NCI-H82 treated with DMSO at 0.1 percent for 48 hours (cell line): ENCODE measurements around the gene NXF2.
"Not testable (repeated sequence)": the region's sequence is repeated elsewhere in the genome, so short reads cannot be mapped to it uniquely, and the experiment has no call there.

Experiments
- DNase-seq: peaks from one replicate; lab custom pipeline; 2025; ENCODE audit not compliant: unreplicated experiment; lab: John Stamatoyannopoulos, UW

Gene NXF2, protein sequence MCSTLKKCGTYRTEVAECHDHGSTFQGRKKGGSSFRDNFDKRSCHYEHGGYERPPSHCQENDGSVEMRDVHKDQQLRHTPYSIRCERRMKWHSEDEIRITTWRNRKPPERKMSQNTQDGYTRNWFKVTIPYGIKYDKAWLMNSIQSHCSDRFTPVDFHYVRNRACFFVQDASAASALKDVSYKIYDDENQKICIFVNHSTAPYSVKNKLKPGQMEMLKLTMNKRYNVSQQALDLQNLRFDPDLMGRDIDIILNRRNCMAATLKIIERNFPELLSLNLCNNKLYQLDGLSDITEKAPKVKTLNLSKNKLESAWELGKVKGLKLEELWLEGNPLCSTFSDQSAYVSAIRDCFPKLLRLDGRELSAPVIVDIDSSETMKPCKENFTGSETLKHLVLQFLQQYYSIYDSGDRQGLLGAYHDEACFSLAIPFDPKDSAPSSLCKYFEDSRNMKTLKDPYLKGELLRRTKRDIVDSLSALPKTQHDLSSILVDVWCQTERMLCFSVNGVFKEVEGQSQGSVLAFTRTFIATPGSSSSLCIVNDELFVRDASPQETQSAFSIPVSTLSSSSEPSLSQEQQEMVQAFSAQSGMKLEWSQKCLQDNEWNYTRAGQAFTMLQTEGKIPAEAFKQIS

DNA sequence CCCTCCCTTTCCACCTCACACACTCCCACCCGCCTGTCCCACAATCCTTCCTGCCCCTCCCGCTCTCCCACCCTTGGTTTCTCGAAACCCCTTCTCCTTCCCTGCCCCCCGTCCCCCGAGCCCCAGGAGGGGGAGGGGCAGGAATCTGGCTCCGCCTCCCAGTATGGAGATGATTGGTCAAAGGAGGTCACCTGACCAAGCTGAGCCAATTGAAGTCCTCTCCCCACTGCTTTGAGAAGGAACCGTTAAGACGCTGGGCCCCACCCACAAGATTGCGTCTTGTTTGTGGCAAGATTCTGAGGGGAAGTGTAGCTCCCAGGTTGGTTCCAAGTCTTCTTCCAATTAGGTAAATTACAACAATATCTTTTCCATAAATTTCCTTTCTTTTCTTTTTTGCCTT lies at the start of gene NXF2:
Gene NXF2, plus strand, starts transcription at position 275 of the 400 bp plus-strand sequence. CDS start 59,912 bp downstream, outside the sequence.
- DNase-seq, result not testable (repeated sequence)

DNA sequence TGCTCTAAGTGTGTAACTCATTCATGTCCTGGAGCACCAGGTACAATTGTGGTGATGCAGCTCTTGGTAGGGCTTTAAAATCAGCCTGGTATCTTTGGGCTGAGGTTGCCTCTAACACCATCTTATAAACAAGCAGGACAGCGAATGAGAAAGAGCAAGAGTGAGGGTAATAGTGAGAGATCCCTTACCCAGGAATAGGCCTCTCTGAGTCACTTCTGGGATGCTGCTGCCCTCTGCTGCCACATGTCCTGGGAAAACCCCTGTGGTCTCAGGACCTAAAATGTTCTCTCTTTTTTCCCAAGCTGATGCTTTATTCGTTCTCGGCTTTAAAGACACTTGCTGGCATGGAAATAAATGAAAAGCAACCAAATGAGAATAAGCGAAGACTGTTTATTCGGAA lies 39.0 kb upstream of the NXF2 start:
- not testable (repeated sequence) for DNase-seq

DNA sequence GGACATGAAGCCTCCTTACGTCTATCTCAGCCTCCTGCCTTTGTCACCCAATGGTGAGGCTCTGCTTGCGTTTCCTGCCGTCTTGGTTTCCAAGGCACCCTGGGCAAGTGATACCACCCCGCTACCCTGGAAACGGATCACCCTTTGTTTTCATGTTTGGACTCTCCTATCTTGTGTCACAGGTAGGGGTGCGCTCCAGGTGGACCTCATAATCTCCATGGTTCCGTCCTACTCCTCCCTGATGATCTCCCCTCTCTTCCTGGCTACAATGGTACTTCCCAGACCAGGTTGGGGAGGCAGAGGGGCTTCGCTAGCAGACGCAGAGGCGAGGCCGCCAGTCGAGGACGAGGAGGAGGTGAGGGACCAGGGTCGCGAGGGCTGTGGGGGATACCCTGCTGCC lies 32.0 kb upstream of the NXF2 start, which contains the start of gene TCP11X1:
Gene TCP11X1, plus strand, starts transcription at position 316 of the 400 bp plus-strand sequence.
- DNase-seq, result not testable (repeated sequence)

DNA sequence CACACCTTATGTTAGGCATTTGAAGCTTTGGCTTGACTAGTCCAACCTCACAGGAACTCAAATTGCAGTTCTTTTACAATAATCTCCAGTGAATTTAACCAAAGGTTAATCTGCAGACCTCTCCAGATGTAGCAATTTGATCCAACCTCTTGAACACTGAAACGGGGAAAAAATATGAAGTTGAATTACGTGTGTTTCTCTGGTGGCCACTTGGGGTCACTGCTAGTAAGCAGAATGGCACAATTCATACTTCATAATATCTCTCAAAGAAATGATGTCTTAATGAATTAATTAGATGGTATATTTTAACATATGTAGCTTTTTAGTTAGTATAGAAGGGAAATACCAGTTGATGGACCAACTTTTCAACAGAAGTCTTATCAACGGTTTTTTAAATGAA lies 30.5 kb upstream of the NXF2 start:
- DNase-seq, result not testable (repeated sequence)

DNA sequence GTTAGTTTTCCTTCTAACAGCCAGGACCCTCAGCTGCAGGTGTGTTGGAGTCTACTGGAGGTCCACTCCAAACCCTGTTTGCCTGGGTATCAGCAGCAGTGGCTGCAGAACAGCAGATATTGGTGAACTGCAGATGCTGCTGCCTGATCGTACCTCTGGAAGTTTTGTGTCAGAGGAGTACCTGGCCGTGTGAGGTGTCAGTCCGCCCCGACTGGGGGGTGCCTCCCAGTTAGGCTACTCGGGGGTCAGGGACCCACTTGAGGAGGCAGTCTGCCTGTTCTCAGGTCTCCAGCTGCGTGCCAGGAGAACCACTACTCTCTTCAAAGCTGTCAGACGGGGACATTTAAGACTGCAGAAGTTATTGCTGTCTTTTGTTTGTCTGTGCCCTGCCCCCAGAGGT lies 11.3 kb upstream of the NXF2 start:
- not testable (repeated sequence) for DNase-seq

DNA sequence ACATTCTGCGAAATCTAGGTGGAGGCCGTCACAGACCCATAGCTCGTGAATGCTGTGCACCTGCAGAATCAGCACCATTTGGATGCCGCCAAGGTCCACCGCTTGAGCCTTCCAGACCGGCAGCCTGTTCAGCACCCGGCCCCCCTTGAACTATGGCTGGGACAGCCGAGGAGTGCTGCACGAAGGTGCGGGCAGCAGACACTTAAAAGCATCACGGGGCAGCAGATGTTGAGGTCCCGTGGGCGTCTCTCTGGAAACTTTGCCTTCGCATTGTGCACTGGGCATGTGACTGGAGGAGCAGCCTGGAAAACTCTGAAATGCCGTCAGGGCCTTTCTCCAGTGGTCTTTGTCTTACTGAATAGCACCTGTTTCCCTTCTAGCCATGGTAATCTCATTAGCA lies 6.7 kb upstream of the NXF2 start:
- not testable (repeated sequence) for DNase-seq

DNA sequence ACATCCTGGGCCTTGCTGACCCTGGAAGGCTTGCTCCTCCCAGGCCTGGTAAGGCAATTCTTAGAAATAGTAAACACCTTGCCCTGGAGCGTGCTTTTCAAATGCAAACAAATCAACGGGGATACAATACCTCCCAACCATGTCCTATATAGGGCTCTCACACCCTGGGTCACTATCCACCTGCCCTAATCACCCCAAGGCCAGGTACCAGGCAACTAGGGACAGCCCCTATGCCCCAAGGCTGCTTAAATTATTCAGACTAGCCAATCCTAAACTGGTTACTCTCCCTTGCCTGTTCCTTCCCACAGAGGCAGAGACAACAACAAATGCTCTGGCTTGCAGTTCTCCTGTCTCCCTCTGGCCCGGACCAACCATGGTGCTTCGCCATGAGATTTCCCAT lies 25.3 kb downstream of the NXF2 start:
- not testable (repeated sequence) for DNase-seq

DNA sequence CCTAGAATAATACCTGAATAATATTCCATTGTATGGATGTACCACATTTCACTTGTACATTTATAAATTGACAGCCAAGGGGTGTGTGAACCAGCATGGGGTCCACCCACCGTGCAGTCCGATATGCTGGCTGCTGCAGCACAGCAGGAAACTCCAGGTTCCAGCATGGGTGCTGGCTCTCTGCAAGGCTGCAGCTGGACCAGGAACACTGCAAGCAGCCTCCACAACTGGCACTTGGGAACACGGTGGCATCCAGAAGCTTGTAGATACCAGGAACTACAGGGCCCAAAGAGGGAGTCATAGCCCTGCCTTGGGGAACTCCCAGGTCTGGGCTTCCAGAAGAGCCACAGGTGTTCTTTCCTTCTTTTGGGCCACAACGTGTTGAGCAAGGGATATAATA lies 91.2 kb downstream of the NXF2 start:
- no peak for DNase-seq

DNA sequence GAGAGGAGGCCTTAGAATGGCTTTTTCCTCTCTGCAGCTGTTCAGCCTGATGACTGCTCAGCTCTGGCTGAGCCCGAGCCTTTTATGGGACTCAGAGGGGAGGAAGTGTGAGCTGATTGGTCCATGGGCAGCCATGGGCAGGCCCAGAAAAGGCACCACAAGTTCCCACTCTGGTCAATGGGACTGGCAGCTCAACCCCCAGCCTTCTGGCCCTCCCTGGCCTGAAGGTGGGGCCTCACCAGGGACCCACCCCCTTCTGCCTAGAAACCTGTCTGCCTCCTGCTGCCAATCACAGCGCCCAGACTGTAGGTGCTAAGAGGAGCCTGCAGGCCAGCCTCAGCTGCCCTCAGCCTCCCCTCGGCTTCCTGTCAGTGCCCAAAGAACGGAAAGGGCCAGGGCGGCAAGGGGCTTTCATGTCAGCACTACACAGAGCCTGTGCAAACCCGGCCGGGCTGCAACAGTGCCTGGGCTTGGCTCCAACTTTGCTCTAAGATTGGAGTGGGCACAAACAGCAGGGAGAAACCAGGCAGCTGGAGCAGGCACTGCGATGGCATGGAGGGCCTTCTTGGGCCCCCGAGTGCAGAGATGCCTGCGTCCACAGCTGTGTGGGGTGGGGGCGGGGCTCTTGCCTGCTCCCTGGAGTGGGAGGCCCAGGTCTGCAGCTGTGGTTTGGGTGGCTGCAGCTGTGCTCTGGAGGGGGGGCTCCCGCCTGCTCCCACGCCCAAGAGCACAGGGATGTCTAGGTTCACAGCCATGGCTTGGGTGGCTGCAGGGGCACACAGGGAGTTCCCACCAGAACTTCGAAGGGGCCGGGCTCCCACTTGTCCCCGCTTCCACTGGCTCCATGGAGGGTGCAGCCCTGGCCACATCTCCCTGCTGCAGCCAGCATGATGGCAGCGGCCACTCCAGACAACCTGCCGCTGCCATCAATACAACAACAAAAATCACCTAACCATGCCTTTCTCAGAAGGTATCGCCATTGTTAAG lies 92.6 kb downstream of the NXF2 start:
- no peak for DNase-seq

DNA sequence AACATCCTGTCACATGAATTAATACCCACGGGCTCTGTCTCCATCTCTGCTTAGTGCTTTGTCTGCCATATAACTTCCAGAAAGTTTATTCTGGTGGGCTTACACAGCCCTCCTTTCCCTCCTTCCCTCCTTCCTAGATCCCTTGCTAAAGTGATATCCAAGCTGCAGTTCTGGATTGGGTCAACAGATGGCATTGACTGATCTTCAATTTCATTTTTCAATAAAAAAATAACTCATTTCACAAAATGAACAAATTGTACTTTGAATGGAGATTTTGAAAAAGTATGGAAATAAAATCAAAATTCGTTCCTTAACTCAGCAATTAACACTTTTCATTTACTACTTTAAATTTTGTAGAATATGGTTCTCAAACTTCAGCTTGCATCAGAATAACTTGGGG lies 94.9 kb downstream of the NXF2 start:
- DNase-seq, result no peak

DNA sequence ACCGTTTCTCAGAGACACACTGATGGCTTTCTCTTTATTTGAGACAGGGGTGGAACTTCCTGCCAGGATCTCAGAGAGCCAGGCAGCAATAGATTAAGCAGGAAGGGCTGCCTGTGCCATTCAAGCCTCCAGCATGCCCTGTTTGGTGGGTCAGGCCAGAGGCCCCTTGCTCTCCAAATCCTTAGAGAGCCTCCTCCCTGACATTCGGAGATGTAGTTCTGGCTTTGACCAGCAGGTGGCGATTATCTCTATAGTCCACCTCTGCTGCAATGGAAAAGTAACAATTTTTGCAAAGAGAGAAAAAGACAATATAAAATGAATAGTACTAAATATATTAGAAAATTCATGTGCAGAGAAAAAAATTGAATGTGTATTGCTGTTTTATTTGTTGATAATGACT lies 98.9 kb downstream of the NXF2 start:
- DNase-seq, result no peak
